Uterus (tissue), 4 donors: ENCODE results near the gene PRTFDC1. TPM values are rescaled to one million over a fixed set of nuclear protein-coding genes. Genes with fewer than 3 reads are reported as not detected.
"Not testable (repeated sequence)": the region's sequence is repeated elsewhere in the genome, so short reads cannot be mapped to it uniquely, and the experiment has no call there.

ENCODE experiments used
- DNase-seq, 2 donors: peaks; one replicate each; pipeline ENCODE4 v3.0.0-alpha.2; 2019 to 2020
- H3K27ac ChIP-seq, 2 donors: fragments of 200-600 bp; sonication (generic); 1 replicate in 1 of 2; 2 replicates in 1 of 2; pipeline ENCODE4 v1.5.1; 2016 to 2018
- H3K27me3 ChIP-seq, 2 donors: fragments of 200-600 bp; sonication (generic); one replicate each; pipeline ENCODE4 v1.5.1; 2018 to 2019; ENCODE audit warnings: control low read depth in 1 of 2
- H3K36me3 ChIP-seq, 2 donors: fragments of 200-600 bp; sonication (generic); one replicate each; pipeline ENCODE4 v1.5.1; 2019; ENCODE audit warnings: control low read depth in 1 of 2
- H3K4me1 ChIP-seq, 2 donors: fragments of 200-600 bp; sonication (generic); one replicate each; pipeline ENCODE4 v1.5.1; 2018 to 2019; ENCODE audit warnings: control low read depth in 1 of 2
- H3K4me3 ChIP-seq, 2 donors: fragments of 200-600 bp; sonication (generic); 1 replicate in 1 of 2; 2 replicates in 1 of 2; pipeline ENCODE4 v1.5.1; 2018 to 2019; ENCODE audit warnings: mild to moderate bottlenecking in 1 of 2
- H3K9me3 ChIP-seq, 2 donors: fragments of 200-600 bp; sonication (generic); one replicate each; pipeline ENCODE4 v1.5.1; 2019; ENCODE audit warnings: control low read depth in 1 of 2
- POLR2A ChIP-seq, 2 donors: fragments of 450-650 bp; IDR thresholded peaks; one replicate each; pipeline ENCODE4 v1.6.1; 2016; ENCODE audit warnings: antibody characterized with exemption in 2 of 2, mild to moderate bottlenecking in 1 of 2, moderate library complexity in 1 of 2
- intact Hi-C: fragments of 100-400 bp; cut with DNase I; formaldehyde crosslinking; loops from one replicate; pipeline ENCODE4 v1.15.1; 2023; ENCODE audit warnings: low total_unique reads
- total RNA-seq, 4 donors: library from RNA; depleted of rRNA in 3 of 4; stranded (reverse); fragments of >200 nt in 3 of 4; gene quantifications; one replicate each; pipeline versions ENCODE4 v1.1.0 to v1.2.4, GENCODE V29; 2014 to 2023
- TF ChIP-seq, protein P1 (sequence below), 4 experiments: fragments of 200-600 bp in 2 of 4; fragments of 450-650 bp in 2 of 4; sonication (generic) in 2 of 4; IDR thresholded peaks; one replicate each; pipeline ENCODE4 v1.5.1; 2016 to 2019; ENCODE audit warnings: antibody characterized with exemption in 4 of 4, mild to moderate bottlenecking in 2 of 4, moderate library complexity in 1 of 4
- donor health status: DM: yes; HTN: yes; CAD: no.

PRTFDC1 gene
- total RNA-seq, 4 donors from 2014 or later: 1.3 to 38.7 (median 20.3) TPM

DNA sequence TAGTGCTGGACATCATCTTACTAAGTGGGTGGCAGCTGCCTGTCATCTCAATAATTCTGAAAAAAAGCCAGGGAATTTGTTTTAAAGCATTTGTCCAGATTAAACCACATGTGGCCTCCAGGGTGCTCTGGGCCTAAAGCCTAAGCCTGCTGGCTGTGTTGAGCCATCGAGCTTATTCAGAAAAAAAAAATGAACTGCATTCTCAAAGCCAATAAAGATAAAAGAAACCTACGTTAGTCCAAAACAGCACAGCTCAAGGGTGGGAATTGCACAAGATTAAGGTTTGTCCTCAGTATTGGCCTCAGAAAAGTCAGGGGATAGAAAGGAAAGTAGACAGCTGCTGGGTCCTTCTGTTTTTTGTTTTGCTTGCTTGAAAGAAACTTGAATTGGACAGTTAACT lies 22.6 kb upstream of the PRTFDC1 start:
- peak; percentile 50 to 62 for DNase-seq
- Histone ChIP-seq H3K27me3 (no peaks in the 10 kb centered on the region), H3K27ac (peak overlapping the region; percentile 35 to 50), H3K36me3 (no peaks in the 10 kb centered on the region), H3K9me3 (no peaks in the 10 kb centered on the region), H3K4me1 (peaks cover 0 to 7% of the 10 kb centered on the region in 2 donors), H3K4me3 (no peak overlapping the region)
- TF ChIP-seq POLR2A (IDR thresholded peaks at IDR 0.05): no peak
- TF ChIP-seq, protein P1, sequence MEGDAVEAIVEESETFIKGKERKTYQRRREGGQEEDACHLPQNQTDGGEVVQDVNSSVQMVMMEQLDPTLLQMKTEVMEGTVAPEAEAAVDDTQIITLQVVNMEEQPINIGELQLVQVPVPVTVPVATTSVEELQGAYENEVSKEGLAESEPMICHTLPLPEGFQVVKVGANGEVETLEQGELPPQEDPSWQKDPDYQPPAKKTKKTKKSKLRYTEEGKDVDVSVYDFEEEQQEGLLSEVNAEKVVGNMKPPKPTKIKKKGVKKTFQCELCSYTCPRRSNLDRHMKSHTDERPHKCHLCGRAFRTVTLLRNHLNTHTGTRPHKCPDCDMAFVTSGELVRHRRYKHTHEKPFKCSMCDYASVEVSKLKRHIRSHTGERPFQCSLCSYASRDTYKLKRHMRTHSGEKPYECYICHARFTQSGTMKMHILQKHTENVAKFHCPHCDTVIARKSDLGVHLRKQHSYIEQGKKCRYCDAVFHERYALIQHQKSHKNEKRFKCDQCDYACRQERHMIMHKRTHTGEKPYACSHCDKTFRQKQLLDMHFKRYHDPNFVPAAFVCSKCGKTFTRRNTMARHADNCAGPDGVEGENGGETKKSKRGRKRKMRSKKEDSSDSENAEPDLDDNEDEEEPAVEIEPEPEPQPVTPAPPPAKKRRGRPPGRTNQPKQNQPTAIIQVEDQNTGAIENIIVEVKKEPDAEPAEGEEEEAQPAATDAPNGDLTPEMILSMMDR (IDR thresholded peaks at IDR 0.05): peak in 2 of 4 experiments; percentile 13 to 21
- intact Hi-C loops: no loop called here

DNA sequence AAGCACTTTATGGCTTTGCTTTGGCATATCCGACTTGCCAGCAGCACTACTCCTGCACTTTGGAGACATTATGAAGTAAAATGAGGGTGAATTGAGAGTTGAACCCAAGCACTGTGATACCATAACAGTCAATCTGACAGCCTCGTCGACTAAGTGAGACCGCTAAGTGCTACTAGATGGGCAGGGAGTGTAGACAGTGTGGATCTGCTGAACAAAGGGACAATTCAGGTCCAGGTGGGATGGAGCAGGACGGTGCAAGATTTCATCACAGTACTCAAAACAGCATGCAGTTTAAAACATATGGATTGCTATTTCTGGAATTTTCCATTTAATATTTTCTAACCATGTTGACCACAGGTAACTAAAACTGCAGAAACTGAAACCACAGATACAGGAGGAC lies 20.8 kb upstream of the PRTFDC1 start:
- H3K4me1 ChIP-seq: peaks cover 0 to 6% of the 10 kb centered on the region in 2 donors
- H3K36me3 ChIP-seq: no peaks in the 10 kb centered on the region
- H3K27me3 ChIP-seq: no peaks in the 10 kb centered on the region
- no peaks in the 10 kb centered on the region for H3K9me3 ChIP-seq
- no peak overlapping the region for H3K4me3 ChIP-seq
- no peak overlapping the region for H3K27ac ChIP-seq
- no peak for DNase-seq
- intact Hi-C loops: no loop called here
- no peak for TF ChIP-seq POLR2A (IDR thresholded peaks at IDR 0.05)
- TF ChIP-seq, protein P1 (IDR thresholded peaks at IDR 0.05): no peak

DNA sequence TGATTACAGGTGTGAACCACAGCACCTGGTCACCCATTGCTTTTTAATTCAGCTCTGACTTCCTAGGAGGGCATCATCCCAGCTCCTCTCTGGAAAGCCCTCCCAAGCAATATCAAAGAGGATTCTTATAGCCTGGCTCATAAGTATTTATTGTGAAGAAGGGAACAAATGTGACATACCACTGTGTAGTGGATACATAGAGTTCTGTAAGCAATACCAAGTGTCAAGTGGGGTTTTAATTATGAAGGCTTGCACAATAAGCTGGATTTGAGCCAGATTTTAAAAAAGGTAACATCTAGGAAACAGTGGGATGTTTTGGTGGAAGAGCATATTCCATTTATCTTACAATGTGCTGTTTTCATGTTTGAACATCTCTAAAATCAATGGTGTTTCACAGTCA lies 19.0 kb upstream of the PRTFDC1 start:
- Histone ChIP-seq H3K36me3 (no peaks in the 10 kb centered on the region), H3K27ac (no peak overlapping the region), H3K4me1 (no peaks in the 10 kb centered on the region), H3K4me3 (no peak overlapping the region), H3K27me3 (no peaks in the 10 kb centered on the region), H3K9me3 (no peaks in the 10 kb centered on the region)
- no peak for DNase-seq
- TF ChIP-seq, protein P1 (IDR thresholded peaks at IDR 0.05): no peak
- TF ChIP-seq POLR2A (IDR thresholded peaks at IDR 0.05): no peak
- intact Hi-C loops: no loop called here

DNA sequence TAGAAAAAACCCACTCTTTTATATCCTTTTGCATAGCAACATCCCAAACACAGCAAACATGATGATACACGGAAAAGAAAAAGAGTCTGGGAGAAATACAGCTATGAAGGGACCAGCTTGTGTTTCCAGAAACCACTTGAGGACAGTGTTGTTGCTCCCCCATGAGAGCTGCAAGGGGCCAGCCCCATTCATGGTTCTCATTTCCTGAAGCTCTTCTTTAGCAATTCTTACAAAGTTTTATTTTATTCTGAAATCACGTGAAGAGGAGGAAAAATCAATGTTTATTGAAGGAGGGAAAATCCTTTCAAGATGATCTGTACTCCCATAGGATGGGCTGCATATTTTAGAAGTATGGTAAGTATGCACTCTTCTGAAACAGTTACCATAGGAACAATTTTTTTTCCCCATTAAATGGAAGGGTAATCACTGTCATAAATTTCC lies 17.5 kb upstream of the PRTFDC1 start:
- intact Hi-C loops: no loop called here
- H3K27me3 ChIP-seq: no peaks in the 10 kb centered on the region
- H3K4me1 ChIP-seq: no peaks in the 10 kb centered on the region
- H3K36me3 ChIP-seq: no peaks in the 10 kb centered on the region
- no peak overlapping the region for H3K27ac ChIP-seq
- no peak for DNase-seq
- no peak overlapping the region for H3K4me3 ChIP-seq
- H3K9me3 ChIP-seq: no peaks in the 10 kb centered on the region
- no peak for TF ChIP-seq POLR2A (IDR thresholded peaks at IDR 0.05)
- TF ChIP-seq, protein P1 (IDR thresholded peaks at IDR 0.05): no peak

DNA sequence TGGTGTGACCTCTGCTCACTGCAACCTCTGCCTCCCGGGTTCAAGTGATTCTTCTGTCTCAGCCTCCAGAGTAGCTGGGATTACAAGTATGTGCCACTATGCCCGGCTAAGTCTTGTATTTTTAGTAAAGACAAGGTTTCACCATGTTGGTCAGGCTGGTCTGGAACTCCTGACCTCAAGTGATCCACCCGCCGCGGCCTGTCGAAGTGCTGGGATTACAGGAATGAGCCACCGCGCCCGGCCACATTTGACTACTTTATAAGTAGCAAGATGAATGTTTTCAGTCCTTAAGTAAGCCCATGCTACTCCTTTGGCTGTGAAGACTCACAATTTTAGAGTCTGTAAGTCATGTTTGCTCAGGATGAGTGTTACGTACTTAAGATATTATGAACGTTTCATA lies 16.5 kb upstream of the PRTFDC1 start:
- H3K4me1 ChIP-seq, DNase-seq, H3K27ac ChIP-seq, intact Hi-C loops, H3K36me3 ChIP-seq, H3K9me3 ChIP-seq, H3K4me3 ChIP-seq, H3K27me3 ChIP-seq: not testable (repeated sequence)

DNA sequence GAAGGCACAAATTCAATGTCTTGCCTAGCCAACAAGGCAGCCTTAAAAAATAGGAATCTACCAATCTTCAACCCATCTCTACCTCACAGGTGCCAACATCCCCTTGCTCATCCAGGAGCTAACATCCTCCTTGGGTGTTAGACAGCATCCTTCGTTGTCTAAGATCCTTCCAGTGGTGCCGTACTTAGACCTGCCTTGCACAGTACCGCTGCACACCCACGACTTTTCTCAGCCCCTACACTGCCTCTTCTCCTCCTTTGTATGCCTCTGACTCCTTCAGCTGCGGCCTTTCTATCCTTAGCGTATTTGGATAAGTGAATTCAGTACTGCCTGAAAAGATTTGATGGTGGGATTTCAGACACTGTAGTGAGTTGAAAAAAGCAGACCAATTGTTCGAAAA lies 15.9 kb upstream of the PRTFDC1 start:
- no peaks in the 10 kb centered on the region for H3K4me1 ChIP-seq
- no peak for DNase-seq
- TF ChIP-seq, protein P1 (IDR thresholded peaks at IDR 0.05): no peak
- no peak for TF ChIP-seq POLR2A (IDR thresholded peaks at IDR 0.05)
- H3K27me3 ChIP-seq: no peaks in the 10 kb centered on the region
- no peaks in the 10 kb centered on the region for H3K36me3 ChIP-seq
- no peak overlapping the region for H3K27ac ChIP-seq
- no peak overlapping the region for H3K4me3 ChIP-seq
- H3K9me3 ChIP-seq: no peaks in the 10 kb centered on the region
- intact Hi-C loops: no loop called here
